ENCODE results near the gene PFKP.

GRCh38 chr10:3065622-3066021, 1.7 kb upstream of the PFKP start:
- no peak for TF ChIP-seq CTCF (IDR thresholded peaks at IDR 0.05; ENCODE audit: low read length)
- TF ChIP-seq EZH2phosphoT487 (IDR thresholded peaks at IDR 0.05; ENCODE audit: low read length), result no peak
- no peak for TF ChIP-seq EZH2 (optimal IDR thresholded peaks at IDR 0.05; ENCODE audit: low read depth, low read length)

Measured in MM.1S (cell line).